Hematopoietic multipotent progenitor cell treated with erythropoietin and hydrocortisone succinate and interleukin-3 and kit ligand, for 4 days (in vitro differentiated cells): ENCODE results near the gene HSBP1L1.

Experiments
- DNase-seq: peaks from one replicate; pipeline ENCODE4 v3.0.0-alpha.2; 2015

Gene HSBP1L1

GRCh38 chr18:79961527-79962291 is 2.7 kb upstream of the HSBP1L1 start:
- peak; percentile 82 for DNase-seq

GRCh38 chr18:79962311-79962710 is 2.1 kb upstream of the HSBP1L1 start:
- no peak for DNase-seq

GRCh38 chr18:79962835-79963657 is 1.4 kb upstream of the HSBP1L1 start:
- DNase-seq, result no peak

GRCh38 chr18:79963658-79964329 is 649 bp upstream of the HSBP1L1 start:
- no peak for DNase-seq

GRCh38 chr18:79965119-79965902 is 868 bp downstream of the HSBP1L1 start:
- peak; percentile 72 for DNase-seq

GRCh38 chr18:79970419-79971133 is 6.1 kb downstream of the HSBP1L1 start:
- no peak for DNase-seq

GRCh38 chr18:79971211-79971952 is 6.9 kb downstream of the HSBP1L1 start:
- DNase-seq, result no peak

- no peak for DNase-seq
Measured at GRCh38 chr18:79971986-79972385, 7.5 kb downstream of the HSBP1L1 start.

GRCh38 chr18:79972720-79973119 is 8.3 kb downstream of the HSBP1L1 start:
- DNase-seq, result no peak

GRCh38 chr18:79973517-79973916 is 9.1 kb downstream of the HSBP1L1 start:
- no peak for DNase-seq

GRCh38 chr18:79974025-79974654 is 9.7 kb downstream of the HSBP1L1 start:
- peak; percentile 41 for DNase-seq

- DNase-seq, result peak; percentile 95
Measured at GRCh38 chr18:79975043-79975442, 10.6 kb downstream of the HSBP1L1 start.

- DNase-seq, result peak; percentile 58
Measured at GRCh38 chr18:79975985-79976680, 11.7 kb downstream of the HSBP1L1 start.

GRCh38 chr18:79979843-79980242 is 15.4 kb downstream of the HSBP1L1 start:
- DNase-seq, result no peak

- no peak for DNase-seq
Measured at GRCh38 chr18:79980585-79980984, 16.1 kb downstream of the HSBP1L1 start.

GRCh38 chr18:79982736-79983135 is 18.3 kb downstream of the HSBP1L1 start:
- DNase-seq, result peak; percentile 86

GRCh38 chr18:79983253-79983652 is 18.8 kb downstream of the HSBP1L1 start:
- DNase-seq, result peak; percentile 30

- no peak for DNase-seq
Measured at GRCh38 chr18:79983793-79984192, 19.4 kb downstream of the HSBP1L1 start.

- no peak for DNase-seq
Measured at GRCh38 chr18:79985172-79985571, 20.7 kb downstream of the HSBP1L1 start.

GRCh38 chr18:79986726-79987125 is 22.3 kb downstream of the HSBP1L1 start:
- no peak for DNase-seq
